H1 (cell line): Measurements from ENCODE around the gene GSTCD. TPM values are rescaled to one million over a fixed set of nuclear protein-coding genes. Genes with fewer than 3 reads are reported as not detected.

Experiments used
- CTCF ChIA-PET: fragments of 300-600 bp; sonication (Branson Sonifier 250); formaldehyde crosslinking; loops from one replicate; lab custom pipeline; 2021; ENCODE audit not compliant: partially characterized antibody; lab: Charles Lee
- POLR2A ChIA-PET: fragments of 300-600 bp; sonication (Branson Sonifier 250); formaldehyde crosslinking; loops from one replicate; lab custom pipeline; 2021; ENCODE audit warnings: inconsistent platforms; ENCODE audit not compliant: partially characterized antibody; lab: Charles Lee
- DNase-seq, 2 experiments: peaks; one replicate each; pipeline versions ENCODE4 v3.0.0 to v3.0.0-alpha.2; 2010 to 2022; ENCODE audit warnings: low spot score in 2 of 2, low read depth in 1 of 2, mixed read lengths in 1 of 2
- FAIRE-seq: peaks from 2 replicates; lab custom pipeline; 2011; peaks lifted over from hg19 to GRCh38; lab: Jason Lieb, UNC
- H2AFZ ChIP-seq: 2 replicates; pipeline ENCODE4 v1.8.1; 2012; ENCODE audit warnings: low read length, inconsistent platforms
- H2AK5ac ChIP-seq: 2 replicates; pipeline ENCODE4 v1.6.1; 2013; ENCODE audit warnings: low read depth, low read length
- H2BK120ac ChIP-seq: replicated peaks from 2 replicates; pipeline ENCODE3; 2013; ENCODE audit warnings: low read depth, low read length, inconsistent platforms
- H2BK12ac ChIP-seq: 2 replicates; pipeline ENCODE4 v1.6.1; 2013; ENCODE audit warnings: low read depth, low read length
- H2BK15ac ChIP-seq: 2 replicates; pipeline ENCODE4 v1.6.1; 2013; ENCODE audit warnings: low read length
- H2BK20ac ChIP-seq: 2 replicates; pipeline ENCODE4 v1.6.1; 2013; ENCODE audit warnings: low read length
- H2BK5ac ChIP-seq: 2 replicates; pipeline ENCODE4 v1.6.1; 2013; ENCODE audit warnings: low read depth, low read length
- H3K14ac ChIP-seq: 2 replicates; pipeline ENCODE4 v1.6.1; 2013; ENCODE audit warnings: inconsistent platforms; ENCODE audit not compliant: insufficient read length
- H3K18ac ChIP-seq: 2 replicates; pipeline ENCODE4 v1.6.1; 2013; ENCODE audit warnings: low read length; ENCODE audit errors: extremely low read depth
- H3K23ac ChIP-seq: 2 replicates; pipeline ENCODE4 v1.6.1; 2013; ENCODE audit warnings: inconsistent platforms; ENCODE audit not compliant: insufficient read length
- H3K23me2 ChIP-seq: 2 replicates; pipeline ENCODE4 v1.6.1; 2013; ENCODE audit warnings: low read depth, low read length
- H3K27ac ChIP-seq: 2 replicates; pipeline ENCODE4 v1.6.1; 2011; ENCODE audit warnings: low read depth, low read length, inconsistent platforms
- H3K27me3 ChIP-seq, 4 experiments: replicated peaks in 1 of 4; 1 replicate in 1 of 4; 2 replicates in 3 of 4; pipeline versions ENCODE4 v1.6.1 to v1.8.1; 2011 to 2013; ENCODE audit warnings: low read length in 3 of 4, mild to moderate bottlenecking in 3 of 4, inconsistent platforms in 2 of 4, mixed read lengths in 2 of 4, moderate library complexity in 1 of 4; ENCODE audit not compliant: control insufficient read depth in 3 of 4, insufficient read depth in 3 of 4; ENCODE audit errors: extremely low read depth in 1 of 4
- H3K36me3 ChIP-seq, 4 experiments: 2 replicates each; pipeline versions ENCODE4 v1.6.1 to v1.8.1; 2011 to 2013; ENCODE audit warnings: mild to moderate bottlenecking in 4 of 4, low read length in 3 of 4, moderate library complexity in 2 of 4, control low read depth in 1 of 4, inconsistent platforms in 1 of 4; ENCODE audit not compliant: insufficient read depth in 4 of 4, control insufficient read depth in 2 of 4
- H3K4ac ChIP-seq: replicated peaks from 2 replicates; pipeline ENCODE3; 2013; ENCODE audit warnings: low read length, low read depth, mixed read lengths, inconsistent platforms; ENCODE audit not compliant: insufficient read length
- H3K4me1 ChIP-seq, 4 experiments: replicated peaks in 1 of 4; 1 replicate in 1 of 4; 2 replicates in 3 of 4; pipeline versions ENCODE4 v1.6.1 to v1.8.1; 2011 to 2013; ENCODE audit warnings: low read length in 3 of 4, inconsistent platforms in 2 of 4, mixed read lengths in 1 of 4; ENCODE audit not compliant: insufficient read depth in 4 of 4, control insufficient read depth in 3 of 4
- H3K4me2 ChIP-seq, 2 experiments: 2 replicates each; pipeline versions ENCODE4 v1.6.1 to v1.8.1; 2011 to 2013; ENCODE audit warnings: low read depth in 2 of 2, low read length in 2 of 2, control low read depth in 1 of 2, inconsistent platforms in 1 of 2, mild to moderate bottlenecking in 1 of 2; ENCODE audit not compliant: insufficient read depth in 1 of 2
- H3K4me3 ChIP-seq, 4 experiments: fragments of 200-600, 300-600 bp in 1 of 4; sonication (generic), shearing (Covaris generic), sonication (Bioruptor Twin) in 1 of 4; 2 replicates each; pipeline versions ENCODE4 v1.5.1 to v1.8.1; 2011 to 2016; ENCODE audit warnings: low read length in 4 of 4, low read depth in 3 of 4, control low read depth in 2 of 4, inconsistent platforms in 2 of 4, mild to moderate bottlenecking in 2 of 4, mixed read lengths in 1 of 4, moderate library complexity in 1 of 4; ENCODE audit not compliant: insufficient read depth in 2 of 4; ENCODE audit errors: extremely low read depth in 1 of 4
- H3K56ac ChIP-seq: replicated peaks from 2 replicates; pipeline ENCODE3; 2013; ENCODE audit warnings: low read depth, mild to moderate bottlenecking, mixed read lengths, low read length, inconsistent platforms; ENCODE audit not compliant: insufficient read length
- H3K79me1 ChIP-seq: 2 replicates; pipeline ENCODE4 v1.6.1; 2013; ENCODE audit warnings: low read depth, low read length, control low read depth
- H3K79me2 ChIP-seq, 2 experiments: 2 replicates each; pipeline versions ENCODE4 v1.6.1 to v1.8.1; 2012 to 2013; ENCODE audit warnings: low read length in 2 of 2, mild to moderate bottlenecking in 2 of 2, inconsistent platforms in 1 of 2; ENCODE audit not compliant: insufficient read depth in 2 of 2, control insufficient read depth in 1 of 2
- H3K9ac ChIP-seq, 4 experiments: replicated peaks in 1 of 4; 1 replicate in 1 of 4; 2 replicates in 3 of 4; pipeline versions ENCODE4 v1.6.1 to v1.8.1; 2011 to 2013; ENCODE audit warnings: low read depth in 3 of 4, low read length in 3 of 4, control low read depth in 2 of 4, mild to moderate bottlenecking in 2 of 4, moderate library complexity in 2 of 4, inconsistent platforms in 1 of 4; ENCODE audit errors: extremely low read depth in 1 of 4
- H3K9me3 ChIP-seq, 2 experiments: 2 replicates each; pipeline versions ENCODE4 v1.6.1 to v1.8.1; 2012 to 2013; ENCODE audit warnings: mild to moderate bottlenecking in 2 of 2, moderate library complexity in 2 of 2, control low read depth in 1 of 2, inconsistent platforms in 1 of 2, low read depth in 1 of 2, low read length in 1 of 2, mixed read lengths in 1 of 2; ENCODE audit not compliant: insufficient read depth in 2 of 2
- H4K20me1 ChIP-seq, 2 experiments: replicated peaks in 1 of 2; 2 replicates each; pipeline versions ENCODE3 to v1.8.1; 2011 to 2013; ENCODE audit warnings: inconsistent platforms in 2 of 2, low read length in 2 of 2, mild to moderate bottlenecking in 1 of 2; ENCODE audit not compliant: insufficient read depth in 2 of 2, control insufficient read depth in 1 of 2
- H4K5ac ChIP-seq: 2 replicates; pipeline ENCODE4 v1.6.1; 2013; ENCODE audit warnings: low read length, low read depth, mixed read lengths, inconsistent platforms; ENCODE audit not compliant: insufficient read length
- H4K8ac ChIP-seq: 2 replicates; pipeline ENCODE4 v1.8.0; 2013; ENCODE audit warnings: mild to moderate bottlenecking, moderate library complexity, low read length, inconsistent platforms; ENCODE audit not compliant: insufficient read depth; ENCODE audit errors: extremely low read depth
- H4K91ac ChIP-seq: replicated peaks from 2 replicates; pipeline ENCODE3; 2013; ENCODE audit warnings: low read length, mixed read lengths, inconsistent platforms; ENCODE audit not compliant: insufficient read length
- HDAC2 ChIP-seq, 2 experiments: fragments of 300-600 bp in 1 of 2; sonication (generic) in 1 of 2; IDR thresholded peaks; 2 replicates each; pipeline ENCODE4 v1.6.1; 2011 to 2012; ENCODE audit warnings: low read depth in 2 of 2, low read length in 2 of 2, mild to moderate bottlenecking in 2 of 2, moderate library complexity in 2 of 2, borderline replicate concordance in 1 of 2, inconsistent platforms in 1 of 2
- KDM1A ChIP-seq: fragments of 200-600, 300-600 bp; sonication (generic); IDR thresholded peaks from 2 replicates; pipeline ENCODE4 v1.7.1; 2016; ENCODE audit warnings: mild to moderate bottlenecking, low read length, borderline replicate concordance
- KDM5A ChIP-seq: fragments of 200-600 bp; IDR thresholded peaks from 2 replicates; pipeline ENCODE4 v1.7.1; 2012; ENCODE audit warnings: mild to moderate bottlenecking, low read length, inconsistent platforms, mixed read lengths
- RFX5 ChIP-seq: IDR thresholded peaks from 2 replicates; pipeline ENCODE4 v1.6.1; 2011; ENCODE audit warnings: low read depth, low read length, improper control_type of control experiment, borderline replicate concordance
- SIN3A ChIP-seq, 2 experiments: IDR thresholded peaks in 1 of 2; conservative IDR thresholded peaks in 1 of 2; 2 replicates each; pipeline ENCODE4 v1.6.1; 2011 to 2012; ENCODE audit warnings: low read length in 2 of 2, improper control_type of control experiment in 1 of 2, low read depth in 1 of 2, mild to moderate bottlenecking in 1 of 2
- SIX5 ChIP-seq: IDR thresholded peaks from 2 replicates; pipeline ENCODE4 v1.6.1; 2011; ENCODE audit warnings: mild to moderate bottlenecking, low read depth, low read length
- TBP ChIP-seq: IDR thresholded peaks from 2 replicates; pipeline ENCODE4 v1.6.1; 2011; ENCODE audit warnings: low read depth, low read length, improper control_type of control experiment
- WGBS, 2 experiments: shearing (Covaris generic) in 1 of 2; methylation state at CpG; one replicate each; pipeline versions ENCODE4 v1.1.6 to v1.1.7; 2013 to 2015; ENCODE audit warnings: low lambda C conversion rate in 2 of 2, mixed read lengths in 2 of 2, inconsistent platforms in 1 of 2, low coverage in 1 of 2, missing lambda C conversion rate in 1 of 2; ENCODE audit not compliant: insufficient replicate concordance in 2 of 2, insufficient coverage in 1 of 2, insufficient read length in 1 of 2; ENCODE audit errors: extremely low coverage in 1 of 2, missing lambda C conversion rate in 1 of 2; 5-methylcytosine and 5-hydroxymethylcytosine counted together
- polyA plus RNA-seq, 7 experiments: library from polyadenylated mRNA; depleted of rRNA in 3 of 7; stranded (reverse) in 5 of 7; unstranded in 2 of 7; fragments of >200 nt in 5 of 7; fragments of 200-250 nt in 2 of 7; gene quantifications; 1 replicate in 5 of 7; 2 replicates in 1 of 7; 4 replicates in 1 of 7; pipeline versions ENCODE4 v1.2.1 to v1.2.3, GENCODE V29; 2011 to 2013; ENCODE audit warnings: missing spikeins in 2 of 7, mixed read lengths in 2 of 7
- total RNA-seq: library from RNA; stranded (reverse); fragmentation: NEBNext Ultra II Directional; extraction: Animal tissue kit (Norgen Biotek cat#: 25700); gene quantifications from 2 replicates; pipeline ENCODE4 v1.2.1, GENCODE V29; 2021

Gene GSTCD
- total and polyA plus RNA-seq, 2 of the 8 experiments (the other 6 are each of a cell fraction or from before 2014, with no cell fraction given) = 8.5 to 24.6 TPM

DNA sequence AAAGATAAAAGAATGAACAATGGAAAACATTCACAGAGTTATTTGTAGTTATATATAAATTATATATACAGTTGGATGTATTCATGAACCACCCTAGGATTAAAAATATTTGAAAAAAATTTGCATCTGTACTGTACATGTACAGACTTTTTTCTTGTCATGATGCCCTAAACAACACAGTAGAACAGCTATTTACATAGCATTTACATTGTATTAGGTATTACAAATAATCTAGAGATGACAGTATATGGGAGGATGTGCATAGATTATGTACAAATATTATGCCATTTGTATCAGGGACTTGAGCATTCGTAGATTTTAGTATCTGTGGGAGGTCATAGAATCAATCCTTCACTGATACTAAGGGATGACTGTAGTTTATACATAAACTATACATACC lies 44.8 kb downstream of the GSTCD start:
- 89% methylated on average over 1 of the region's 1 CpG; no CpG with 5 or more reads in 1 of the 2 experiments for WGBS, 2 experiments

More for the DNA sequence above, 44.8 kb downstream of the GSTCD start:
- Histone ChIP-seq H3K79me2 (no peaks in the 10 kb centered on the region), H4K91ac (no peak overlapping the region), H3K79me1 (no peaks in the 10 kb centered on the region), H3K9me3 (no peaks in the 10 kb centered on the region), H4K5ac (no peak overlapping the region), H3K4me3 (no peak overlapping the region), H3K4me2 (no peak overlapping the region), H2AFZ (no peak overlapping the region), H3K56ac (no peak overlapping the region), H3K36me3 (no peaks in the 10 kb centered on the region), H2BK5ac (no peak overlapping the region), H2BK15ac (no peak overlapping the region), H3K9ac (no peak overlapping the region), H3K14ac (no peak overlapping the region), H3K23me2 (no peaks in the 10 kb centered on the region), H4K8ac (no peak overlapping the region), H3K23ac (no peak overlapping the region), H2BK20ac (no peak overlapping the region), H3K18ac (no peak overlapping the region), H3K27ac (no peak overlapping the region), H2BK120ac (no peak overlapping the region), H3K27me3 (no peaks in the 10 kb centered on the region), H3K4me1 (no peaks in the 10 kb centered on the region), H2BK12ac (no peak overlapping the region), H2AK5ac (no peak overlapping the region), H3K4ac (no peak overlapping the region), H4K20me1 (no peaks in the 10 kb centered on the region)
- TF ChIP-seq SIX5 (no peak), HDAC2 (IDR thresholded peaks at IDR 0.05; ENCODE audit: borderline replicate concordance in 1 of 2, low read depth in 2 of 2, low read length in 2 of 2) (no peak), KDM1A (no peak), SIN3A (conservative IDR thresholded peaks at IDR 0.05 in 1 of 2, IDR thresholded peaks at IDR 0.05 in 1 of 2; ENCODE audit: low read depth in 1 of 2, low read length in 2 of 2) (no peak), TBP (no peak), KDM5A (no peak), RFX5 (no peak)
- DNase-seq (no peak), FAIRE-seq (no peak)
- ChIA-PET POLR2A (no interaction called here), CTCF (interaction anchor here (0.6 to 1.1 kb wide), 3 partner anchors 66 to 845 kb away, joined by 3 to 4 read pairs (median 3); no protein-coding TSS in a partner anchor)
